C4-2B (cell line): ENCODE data around the gene FRS3.

ENCODE experiments used
- H3K27ac ChIP-seq: fragments of 450-650 bp; 2 replicates; pipeline ENCODE4 v1.5.1; 2017
- CTCF ChIP-seq: fragments of 450-650 bp; conservative IDR thresholded peaks from 2 replicates; pipeline ENCODE4 v1.5.1; 2017; ENCODE audit warnings: mild to moderate bottlenecking
- ZFX ChIP-seq: fragments of 450-650 bp; IDR thresholded peaks from 2 replicates; pipeline ENCODE4 v1.6.1; 2017

Gene FRS3

GRCh38 chr6:41739041-41739440 lies 40.7 kb downstream of the FRS3 start:
- TF ChIP-seq ZFX (no peak), CTCF (no peak)
- H3K27ac ChIP-seq: no peak overlapping the region

- H3K27ac ChIP-seq: no peak overlapping the region
- TF ChIP-seq CTCF: no peak
- TF ChIP-seq ZFX: no peak
Observed at GRCh38 chr6:41737591-41738130, 42.0 kb downstream of the FRS3 start.

GRCh38 chr6:41736800-41737555 lies 42.7 kb downstream of the FRS3 start:
- TF ChIP-seq ZFX (no peak), CTCF (no peak)
- H3K27ac ChIP-seq: no peak overlapping the region

GRCh38 chr6:41736186-41736733 lies 43.4 kb downstream of the FRS3 start:
- H3K27ac ChIP-seq: no peak overlapping the region
- TF ChIP-seq ZFX (no peak), CTCF (no peak)

- H3K27ac ChIP-seq: peak within 1 kb of the TSS; percentile 78
- TF ChIP-seq ZFX (no peak), CTCF (peak; percentile 99)
Observed at GRCh38 chr6:41735427-41736185, 44.1 kb downstream of the FRS3 start, which contains the start of gene TFEB. TFEB (minus strand) TSS chr6:41735608; CDS start chr6:41691213, 44,395 bp downstream.

- no peak for TF ChIP-seq CTCF
- peak; percentile 77; the same call in 1 of the 2 replicates for TF ChIP-seq ZFX
- H3K27ac ChIP-seq: peak overlapping the region; percentile 78
Observed at GRCh38 chr6:41734666-41735426, 44.9 kb downstream of the FRS3 start.
